SU-DHL-6 (cell line): Measurements from ENCODE around the gene HAVCR2.

ENCODE experiments used
- H2AFZ ChIP-seq: fragments of 200-600 bp; sonication (generic); 2 replicates; pipeline ENCODE4 v1.6.1; 2014; ENCODE audit warnings: low read depth, mild to moderate bottlenecking, moderate library complexity, mixed read lengths, antibody characterized with exemption, low read length; ENCODE audit not compliant: severe bottlenecking
- H3F3A ChIP-seq: fragments of 200-600 bp; shearing (Covaris generic); 2 replicates; pipeline ENCODE4 v1.6.0; 2016; ENCODE audit warnings: antibody characterized with exemption, mild to moderate bottlenecking; ENCODE audit not compliant: insufficient read depth
- H3K27ac ChIP-seq: fragments of 200-600 bp; sonication (generic); 2 replicates; pipeline ENCODE4 v1.5.1; 2016; ENCODE audit warnings: low read depth, mild to moderate bottlenecking, low read length, moderate library complexity, mixed read lengths
- H3K27me3 ChIP-seq: fragments of 200-600 bp; sonication (generic), shearing (Covaris generic); 2 replicates; pipeline ENCODE4 v1.6.0; 2014; ENCODE audit warnings: mild to moderate bottlenecking, low read length
- H3K36me3 ChIP-seq: fragments of 200-600 bp; sonication (generic); 2 replicates; pipeline ENCODE4 v1.6.1; 2014; ENCODE audit warnings: mild to moderate bottlenecking, low read length, mixed read lengths
- H3K4me2 ChIP-seq: fragments of 300-600, 200-600 bp; shearing (Covaris generic), sonication (generic); 2 replicates; pipeline ENCODE4 v1.6.0; 2014; ENCODE audit warnings: low read length, low read depth, mild to moderate bottlenecking; ENCODE audit not compliant: poor library complexity, severe bottlenecking
- H3K4me3 ChIP-seq: fragments of 200-600 bp; sonication (generic); 2 replicates; pipeline ENCODE4 v1.5.1; 2014; ENCODE audit warnings: antibody characterized with exemption, low read length, mild to moderate bottlenecking, mixed read lengths; ENCODE audit not compliant: insufficient read depth, poor library complexity, severe bottlenecking
- H3K79me2 ChIP-seq: fragments of 200-600 bp; sonication (generic); 2 replicates; pipeline ENCODE4 v1.6.1; 2014; ENCODE audit warnings: mild to moderate bottlenecking, low read length, moderate library complexity; ENCODE audit not compliant: insufficient read depth
- H3K9ac ChIP-seq: fragments of 200-600 bp; sonication (generic); 2 replicates; pipeline ENCODE4 v1.7.0; 2014; ENCODE audit warnings: mild to moderate bottlenecking, low read length
- H3K9me2 ChIP-seq: fragments of 200-600 bp; sonication (generic); replicated peaks from 2 replicates; pipeline ENCODE4 v1.6.1; 2014; ENCODE audit warnings: low read length; ENCODE audit not compliant: insufficient read depth
- H3K9me3 ChIP-seq: fragments of 200-600 bp; sonication (generic); 2 replicates; pipeline ENCODE4 v1.6.1; 2014; ENCODE audit warnings: low read length, mixed read lengths; ENCODE audit not compliant: insufficient read depth
- H4K20me1 ChIP-seq: fragments of 200-600 bp; sonication (generic); 2 replicates; pipeline ENCODE4 v1.6.1; 2014; ENCODE audit warnings: low read depth, mild to moderate bottlenecking, antibody characterized with exemption, low read length, moderate library complexity, mixed read lengths
- EZH2phosphoT487 ChIP-seq: fragments of 200-600 bp; sonication (generic), shearing (Covaris generic); conservative IDR thresholded peaks from 2 replicates; pipeline ENCODE4 v1.6.1; 2018; ENCODE audit warnings: mild to moderate bottlenecking, antibody characterized with exemption, low read length, moderate library complexity, mixed read lengths
- TF ChIP-seq, protein P1 (sequence below): fragments of 200-600 bp; sonication (generic); IDR thresholded peaks from one replicate; pipeline ENCODE4 v1.5.1; 2017; ENCODE audit warnings: antibody characterized with exemption, mild to moderate bottlenecking, low read length, moderate library complexity; ENCODE audit not compliant: insufficient read depth, poor library complexity, severe bottlenecking

The HAVCR2 gene

GRCh38 chr5:157046041-157046440, 62.8 kb downstream of the HAVCR2 start:
- Histone ChIP-seq H3K79me2 (no peaks in the 10 kb centered on the region), H2AFZ (no peak overlapping the region), H3K4me2 (no peak overlapping the region), H3K9ac (no peak overlapping the region), H4K20me1 (no peaks in the 10 kb centered on the region), H3F3A (no peaks in the 10 kb centered on the region), H3K4me3 (no peak overlapping the region), H3K27me3 (no peaks in the 10 kb centered on the region), H3K36me3 (no peaks in the 10 kb centered on the region), H3K27ac (no peak overlapping the region), H3K9me3 (no peaks in the 10 kb centered on the region), H3K9me2 (no peaks in the 10 kb centered on the region)
- TF ChIP-seq, protein P1, sequence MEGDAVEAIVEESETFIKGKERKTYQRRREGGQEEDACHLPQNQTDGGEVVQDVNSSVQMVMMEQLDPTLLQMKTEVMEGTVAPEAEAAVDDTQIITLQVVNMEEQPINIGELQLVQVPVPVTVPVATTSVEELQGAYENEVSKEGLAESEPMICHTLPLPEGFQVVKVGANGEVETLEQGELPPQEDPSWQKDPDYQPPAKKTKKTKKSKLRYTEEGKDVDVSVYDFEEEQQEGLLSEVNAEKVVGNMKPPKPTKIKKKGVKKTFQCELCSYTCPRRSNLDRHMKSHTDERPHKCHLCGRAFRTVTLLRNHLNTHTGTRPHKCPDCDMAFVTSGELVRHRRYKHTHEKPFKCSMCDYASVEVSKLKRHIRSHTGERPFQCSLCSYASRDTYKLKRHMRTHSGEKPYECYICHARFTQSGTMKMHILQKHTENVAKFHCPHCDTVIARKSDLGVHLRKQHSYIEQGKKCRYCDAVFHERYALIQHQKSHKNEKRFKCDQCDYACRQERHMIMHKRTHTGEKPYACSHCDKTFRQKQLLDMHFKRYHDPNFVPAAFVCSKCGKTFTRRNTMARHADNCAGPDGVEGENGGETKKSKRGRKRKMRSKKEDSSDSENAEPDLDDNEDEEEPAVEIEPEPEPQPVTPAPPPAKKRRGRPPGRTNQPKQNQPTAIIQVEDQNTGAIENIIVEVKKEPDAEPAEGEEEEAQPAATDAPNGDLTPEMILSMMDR, result no peak
- no peak for TF ChIP-seq EZH2phosphoT487

DNA sequence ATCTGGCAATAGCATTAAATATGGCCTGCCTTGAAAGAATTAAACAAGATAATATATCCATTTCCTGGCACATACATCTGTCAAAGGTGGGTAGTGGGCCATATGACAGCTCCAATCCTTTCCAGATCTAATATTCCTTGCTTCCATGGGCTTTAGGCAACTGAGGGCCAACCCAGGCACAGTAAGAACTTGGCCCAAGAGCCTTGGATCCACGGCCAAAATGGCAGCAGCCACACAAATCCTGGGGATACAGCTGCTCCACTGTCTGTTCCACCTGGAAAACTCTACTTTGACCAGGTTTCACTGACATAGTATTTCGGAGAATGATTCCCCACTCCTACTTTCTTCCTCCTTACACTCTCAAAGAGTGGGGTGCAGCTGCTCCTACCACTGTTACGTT, 63.2 kb downstream of the HAVCR2 start:
- no peak overlapping the region for H3K9ac ChIP-seq
- H3K9me3 ChIP-seq, result no peaks in the 10 kb centered on the region
- no peak overlapping the region for H2AFZ ChIP-seq
- H3K79me2 ChIP-seq, result no peaks in the 10 kb centered on the region
- no peaks in the 10 kb centered on the region for H3K9me2 ChIP-seq
- no peaks in the 10 kb centered on the region for H3K27me3 ChIP-seq
- no peak overlapping the region for H3K27ac ChIP-seq
- H3K4me2 ChIP-seq, result no peak overlapping the region
- H3K4me3 ChIP-seq, result no peak overlapping the region
- no peaks in the 10 kb centered on the region for H3F3A ChIP-seq
- no peaks in the 10 kb centered on the region for H3K36me3 ChIP-seq
- H4K20me1 ChIP-seq, result no peaks in the 10 kb centered on the region
- TF ChIP-seq, protein P1, result no peak
- TF ChIP-seq EZH2phosphoT487, result no peak

DNA sequence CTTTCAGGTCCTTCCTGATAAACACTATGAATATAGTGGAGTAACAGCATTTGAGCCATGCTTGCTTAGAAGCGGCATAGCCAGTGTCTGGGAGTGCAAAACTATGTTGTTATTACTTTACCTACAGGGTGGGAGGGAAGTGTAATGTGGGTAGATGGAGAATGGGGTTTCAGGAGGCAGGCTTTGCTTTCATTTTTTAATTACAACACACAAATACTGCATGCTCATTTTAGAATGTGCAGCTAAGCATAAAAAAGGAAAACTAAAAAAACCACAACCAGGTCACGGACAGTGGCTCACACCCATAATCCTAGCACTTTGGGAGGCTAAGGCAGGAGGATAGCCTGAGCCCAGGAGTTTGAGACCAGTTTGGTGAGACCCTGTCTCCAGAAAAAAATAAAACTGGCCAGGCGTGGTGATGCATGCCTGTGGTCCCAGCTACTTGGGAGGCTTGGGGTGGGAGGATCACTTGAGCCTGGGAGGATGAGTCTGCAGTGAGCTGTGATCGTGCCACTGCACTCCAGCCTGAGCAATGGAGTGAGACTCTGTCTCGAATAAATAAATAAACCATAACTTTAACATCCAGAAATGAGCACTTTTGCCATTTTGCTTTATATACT, 70.2 kb downstream of the HAVCR2 start:
- Histone ChIP-seq H3K27me3 (no peaks in the 10 kb centered on the region), H3K79me2 (no peaks in the 10 kb centered on the region), H3K4me3 (no peak overlapping the region), H3K4me2 (peak overlapping the region; percentile 8), H4K20me1 (no peaks in the 10 kb centered on the region), H3K9me3 (no peaks in the 10 kb centered on the region), H3F3A (no peaks in the 10 kb centered on the region), H3K27ac (no peak overlapping the region), H3K9ac (no peak overlapping the region), H3K9me2 (no peaks in the 10 kb centered on the region), H2AFZ (no peak overlapping the region), H3K36me3 (no peaks in the 10 kb centered on the region)
- no peak for TF ChIP-seq EZH2phosphoT487
- TF ChIP-seq, protein P1, result no peak
